Measurements from ENCODE around the gene WDR64.
"Not testable (repeated sequence)": the region's sequence is repeated elsewhere in the genome, so short reads cannot be mapped to it uniquely, and the experiment has no call there.

The WDR64 gene

DNA sequence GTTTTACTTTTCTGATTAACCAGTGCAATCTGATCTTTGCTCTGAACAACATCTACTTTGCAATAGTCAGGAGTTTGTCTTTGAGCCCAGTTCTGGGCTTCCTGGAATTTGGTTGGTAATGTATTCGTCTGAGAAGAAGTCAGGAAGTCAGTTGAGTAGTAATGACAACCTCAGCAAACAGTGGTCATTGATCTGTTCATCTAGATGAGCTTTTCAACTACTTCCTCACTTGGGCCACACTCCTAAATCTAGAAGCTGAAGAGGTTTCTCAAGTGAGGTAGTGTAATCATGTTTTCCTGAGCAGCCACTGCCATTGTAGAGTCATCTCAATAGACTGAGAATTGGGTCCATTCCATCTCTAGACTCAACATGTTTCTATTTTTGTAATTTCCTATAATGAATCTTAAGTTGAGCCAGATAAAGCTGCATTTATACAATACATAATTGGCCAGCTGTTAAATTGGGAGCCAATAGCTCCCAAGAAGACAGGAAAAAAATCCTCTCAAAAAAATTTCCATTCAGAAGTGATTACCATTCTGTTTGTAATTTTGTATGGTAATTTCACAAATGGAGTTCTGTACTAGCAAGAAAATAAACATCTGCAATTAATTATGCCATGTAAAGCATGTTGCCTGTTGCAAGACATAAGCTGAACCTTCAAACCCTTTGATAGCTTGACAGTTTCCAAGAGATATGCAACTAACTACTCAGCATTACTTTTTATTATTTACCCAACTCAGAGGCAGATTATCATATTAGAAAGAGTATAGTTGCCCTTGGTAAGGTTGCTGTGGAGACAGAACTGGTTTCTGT lies 49.6 kb downstream of the WDR64 start:
- DNase-seq (ENCODE audit: low spot score), result no peak

DNA sequence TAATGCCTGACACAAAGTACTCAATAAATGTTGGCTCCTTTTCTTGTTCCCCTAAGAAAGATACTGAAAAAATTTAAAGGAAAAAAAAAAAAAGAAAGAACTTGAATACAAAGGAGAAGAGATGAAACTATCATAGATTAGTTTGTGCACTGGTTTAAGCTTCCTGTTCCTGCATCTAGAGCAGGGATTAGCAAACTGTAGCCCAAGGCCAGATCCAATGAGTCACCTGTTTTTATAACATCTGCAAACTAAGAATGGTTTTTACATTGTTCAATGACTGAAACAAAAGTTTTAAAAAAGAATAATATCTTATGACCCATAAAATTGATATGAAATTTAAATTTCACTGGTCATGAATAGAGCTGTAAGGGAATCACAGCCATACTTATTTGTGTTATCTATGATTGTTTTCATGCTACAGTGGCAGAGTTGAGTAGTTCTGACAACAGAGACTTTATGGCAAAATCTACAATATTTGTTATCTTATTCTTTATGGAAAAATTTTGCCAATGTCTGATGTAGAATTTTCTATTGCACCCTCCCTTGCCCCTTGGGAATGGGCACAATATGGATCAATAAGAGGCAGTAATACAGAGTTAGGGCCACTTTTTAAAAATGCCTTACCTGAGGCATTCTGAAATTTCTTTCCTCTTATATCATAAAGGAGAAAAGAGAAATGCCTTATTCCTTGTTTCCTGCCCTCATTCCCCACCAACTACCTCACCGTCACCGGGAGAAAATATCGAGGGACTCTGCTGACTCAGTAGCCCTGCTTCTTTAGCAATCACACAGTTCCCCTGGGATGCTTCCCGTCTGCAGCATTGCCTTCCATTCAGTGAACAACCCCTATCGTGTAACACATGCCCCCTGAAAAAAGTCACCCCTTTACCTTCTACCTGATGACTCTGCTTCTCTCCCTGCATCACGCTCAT lies 50.6 kb downstream of the WDR64 start:
- DNase-seq (ENCODE audit: low spot score), result no peak

- not testable (repeated sequence) for DNase-seq (ENCODE audit: low spot score)
Measured at GRCh38 chr1:241703739-241704138, 51.7 kb downstream of the WDR64 start.

GRCh38 chr1:241706257-241706656 lies 54.2 kb downstream of the WDR64 start:
- no peak for DNase-seq (ENCODE audit: low spot score)

GRCh38 chr1:241706967-241707366 lies 54.9 kb downstream of the WDR64 start:
- no peak for DNase-seq (ENCODE audit: low spot score)

- DNase-seq (ENCODE audit: low spot score), result no peak
Measured at GRCh38 chr1:241707442-241707841, 55.4 kb downstream of the WDR64 start.

GRCh38 chr1:241711326-241711725 lies 59.2 kb downstream of the WDR64 start:
- DNase-seq (ENCODE audit: low spot score), result no peak

DNA sequence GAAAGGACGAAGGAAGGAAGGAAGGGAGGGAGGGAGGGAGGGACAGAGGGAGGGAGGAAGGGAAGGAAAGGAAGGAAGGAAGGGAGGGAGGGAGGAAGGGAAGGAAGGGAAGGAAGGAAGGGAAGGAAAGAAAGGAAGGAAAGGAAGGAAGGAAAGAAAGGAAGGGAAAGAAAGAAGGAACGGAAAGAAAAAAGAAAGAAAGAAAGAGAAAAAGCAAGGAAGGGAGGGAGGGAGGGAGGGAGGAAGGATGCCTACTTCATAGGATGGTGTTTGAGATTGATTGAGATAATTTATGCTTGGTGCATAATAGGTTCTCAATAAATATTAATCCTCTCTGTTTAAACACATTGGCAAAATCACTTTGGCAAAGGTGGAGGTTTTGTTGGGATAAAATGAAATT lies 61.2 kb downstream of the WDR64 start:
- DNase-seq (ENCODE audit: low spot score), result no peak

DNA sequence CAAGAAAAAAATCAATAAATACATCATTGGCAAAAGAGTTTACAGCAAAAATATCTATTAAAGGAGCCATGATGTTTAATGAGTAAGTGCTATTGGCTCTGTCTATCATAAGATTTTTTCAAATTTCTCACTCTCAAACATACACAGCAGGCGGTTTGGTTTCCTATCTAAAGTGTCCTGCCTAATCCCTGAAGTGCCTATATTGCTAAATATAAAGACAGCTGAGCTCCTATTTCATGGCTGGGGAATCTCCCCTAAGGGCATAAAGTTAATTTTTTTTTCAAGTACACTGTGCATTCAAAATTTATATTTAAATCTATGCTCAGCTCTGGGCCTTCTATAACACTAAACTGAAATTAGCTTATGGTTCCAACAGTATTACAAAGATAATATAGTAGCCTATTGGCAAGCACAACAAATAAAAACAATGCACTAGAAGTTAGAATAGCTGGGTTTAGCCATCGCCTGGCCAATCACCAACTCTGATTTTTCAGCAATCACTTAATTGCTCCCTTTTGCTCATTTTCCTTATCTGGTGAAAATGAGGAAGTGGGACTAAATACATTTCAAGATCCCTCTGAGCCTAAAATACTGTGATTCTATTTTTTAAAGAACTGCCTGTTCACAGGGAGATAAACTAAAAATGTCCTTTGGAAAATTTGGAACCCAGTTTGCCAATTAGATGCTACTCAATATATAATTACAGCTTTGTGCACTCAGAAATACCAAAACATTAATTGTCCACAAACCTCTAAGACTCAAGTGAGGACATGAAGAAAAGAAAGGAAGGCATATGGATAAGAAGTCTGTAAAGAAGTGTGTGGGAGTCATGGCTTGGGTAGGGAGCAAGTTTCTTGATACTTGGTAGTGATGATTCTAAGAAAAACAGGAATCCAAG lies 62.5 kb downstream of the WDR64 start:
- DNase-seq (ENCODE audit: low spot score), result no peak

GRCh38 chr1:241715435-241715834 lies 63.4 kb downstream of the WDR64 start:
- no peak for DNase-seq (ENCODE audit: low spot score)

GRCh38 chr1:241715956-241716355 lies 63.9 kb downstream of the WDR64 start:
- no peak for DNase-seq (ENCODE audit: low spot score)

DNA sequence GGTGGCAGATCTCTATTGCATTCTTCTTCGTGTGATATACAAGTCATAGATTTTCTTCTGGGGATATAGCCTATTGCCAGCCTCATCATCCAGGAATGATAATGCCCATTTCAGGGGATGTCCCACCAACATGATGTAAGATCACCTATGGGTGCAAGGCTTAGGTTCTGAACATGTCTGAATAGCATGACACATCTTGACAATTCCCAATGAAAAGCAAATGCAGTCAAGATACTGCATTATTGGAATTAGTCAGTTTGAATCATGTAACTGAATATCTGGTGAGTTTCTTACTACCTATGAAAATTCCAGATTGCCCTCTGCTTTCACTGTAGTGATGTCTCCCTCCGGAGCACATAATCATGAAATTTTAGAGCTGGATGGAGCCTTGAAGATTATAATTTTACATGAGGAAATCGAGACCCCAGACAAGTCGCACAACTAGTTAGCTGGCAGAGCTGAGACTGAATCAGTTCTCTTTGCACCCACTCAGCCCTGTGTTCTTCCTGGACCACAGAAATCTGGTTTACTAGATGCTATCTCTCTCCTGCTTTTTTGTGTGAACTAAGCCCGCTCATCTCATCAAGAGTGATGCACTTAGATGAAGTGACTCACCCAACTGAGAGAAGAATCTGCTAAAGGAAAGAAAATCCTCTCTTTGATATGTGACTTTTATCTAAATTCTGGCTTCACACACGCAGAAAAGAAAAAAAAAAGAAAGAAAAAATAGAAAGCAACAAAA lies 65.0 kb downstream of the WDR64 start:
- no peak for DNase-seq (ENCODE audit: low spot score)

DNA sequence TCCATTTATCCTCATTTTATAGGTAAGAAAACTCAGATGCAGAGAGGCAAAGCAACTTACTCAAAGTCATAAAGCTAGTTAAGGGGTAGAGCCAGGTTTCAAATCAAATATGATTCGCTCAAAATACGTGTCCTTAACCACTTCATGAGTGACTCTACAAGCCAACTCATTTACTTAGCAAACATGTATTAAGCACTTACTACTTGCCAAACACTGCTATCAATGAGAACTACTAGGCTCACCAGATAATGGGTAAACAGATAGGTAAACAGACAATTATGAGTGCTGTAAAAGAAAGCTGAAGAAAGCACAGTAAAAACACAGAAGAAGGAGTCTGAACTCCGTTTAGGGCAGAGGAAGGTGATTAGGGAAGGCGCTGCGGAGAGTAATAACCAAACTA lies 65.9 kb downstream of the WDR64 start:
- no peak for DNase-seq (ENCODE audit: low spot score)

DNA sequence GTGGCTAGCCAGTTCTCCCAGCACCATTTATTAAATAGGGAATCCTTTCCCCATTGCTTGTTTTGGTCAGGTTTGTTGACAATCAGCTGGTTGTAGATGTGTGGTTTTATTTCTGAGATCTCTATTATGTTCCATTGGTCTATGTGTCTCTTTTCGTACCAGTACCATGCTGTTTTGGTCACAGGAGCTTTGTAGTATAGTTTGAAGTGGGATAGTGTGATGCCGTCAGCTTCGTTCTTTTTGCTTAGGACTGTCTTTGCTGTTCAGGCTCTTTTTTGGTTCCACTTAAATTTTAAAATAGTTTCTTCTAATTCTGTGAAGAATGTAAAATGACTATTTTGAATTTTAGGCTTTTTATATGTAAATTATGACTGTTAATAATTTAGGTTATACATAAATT lies 68.9 kb downstream of the WDR64 start:
- DNase-seq (ENCODE audit: low spot score), result no peak

- DNase-seq (ENCODE audit: low spot score), result no peak
Measured at GRCh38 chr1:241722947-241723346, 70.9 kb downstream of the WDR64 start.

DNA sequence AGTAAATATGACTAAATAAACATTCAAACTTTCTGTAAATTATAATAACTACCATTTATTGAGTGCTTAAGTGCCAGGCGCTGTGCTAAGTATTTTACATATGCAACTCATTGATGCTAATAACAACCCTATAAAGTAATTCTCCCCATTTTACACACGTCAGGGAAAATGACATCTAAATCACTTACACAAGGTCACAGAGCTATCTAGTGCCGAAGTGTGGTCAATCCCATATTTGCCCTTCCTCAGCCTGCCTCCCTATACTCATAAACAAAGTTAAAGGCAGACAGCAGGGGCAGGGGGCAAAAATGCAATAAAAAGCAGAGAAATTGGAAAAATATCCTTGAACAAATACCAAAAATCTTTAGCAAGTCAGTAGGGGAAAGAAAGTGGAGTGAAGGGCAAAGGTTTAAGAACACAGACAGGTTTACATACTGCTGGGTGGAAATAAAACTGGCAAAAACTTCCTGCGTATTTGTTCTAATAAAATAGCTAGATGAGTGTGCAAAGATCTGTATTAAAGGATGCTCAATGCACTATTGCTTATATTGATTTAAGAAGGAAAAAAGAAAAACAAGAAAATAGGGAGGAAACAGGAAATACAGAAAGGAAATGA lies 72.8 kb downstream of the WDR64 start:
- no peak for DNase-seq (ENCODE audit: low spot score)

GRCh38 chr1:241730031-241730430 lies 78.0 kb downstream of the WDR64 start:
- no peak for DNase-seq (ENCODE audit: low spot score)

GRCh38 chr1:241733899-241734298 lies 81.8 kb downstream of the WDR64 start:
- no peak for DNase-seq (ENCODE audit: low spot score)

DNA sequence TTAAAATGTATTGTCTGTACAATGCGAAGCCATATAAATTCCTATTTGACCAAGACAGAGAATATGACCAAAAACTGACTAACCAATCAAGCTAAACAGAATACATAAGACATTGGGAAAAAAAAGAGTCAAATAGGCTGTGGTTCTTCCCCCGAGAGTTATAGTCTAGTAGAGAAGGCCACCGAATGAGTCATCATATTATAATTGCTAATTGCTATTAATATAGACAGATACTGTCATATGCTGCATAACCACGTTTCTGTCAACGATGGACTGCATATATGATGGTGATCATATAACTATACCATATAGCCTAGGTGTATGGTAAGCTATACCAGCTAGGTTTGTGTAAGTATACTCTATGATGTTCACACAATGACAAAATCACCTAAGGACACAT lies 82.5 kb downstream of the WDR64 start:
- DNase-seq (ENCODE audit: low spot score), result no peak

- not testable (repeated sequence) for DNase-seq (ENCODE audit: low spot score)
Measured at GRCh38 chr1:241735493-241735926, 83.4 kb downstream of the WDR64 start.

- DNase-seq (ENCODE audit: low spot score), result no peak
Measured at GRCh38 chr1:241736387-241736786, 84.3 kb downstream of the WDR64 start.
